GM23248 (cell line): ENCODE measurements around the gene MTSS2. TPM values are rescaled to one million over a fixed set of nuclear protein-coding genes. Genes with fewer than 3 reads are reported as not detected.

Experiments
- DNase-seq: peaks from one replicate; pipeline ENCODE4 v3.0.0-alpha.2; 2015
- H2AFZ ChIP-seq: fragments of 200-600 bp; sonication (generic); 2 replicates; pipeline ENCODE4 v1.6.1; 2016; ENCODE audit warnings: antibody characterized with exemption
- H3F3A ChIP-seq: fragments of 200-600 bp; sonication (generic); 2 replicates; pipeline ENCODE4 v1.6.1; 2016; ENCODE audit warnings: mild to moderate bottlenecking, antibody characterized with exemption, mixed run types; ENCODE audit not compliant: insufficient read depth
- H3K27ac ChIP-seq: fragments of 200-600 bp; sonication (generic); 2 replicates; pipeline ENCODE4 v1.5.1; 2016; ENCODE audit warnings: mild to moderate bottlenecking
- H3K27me3 ChIP-seq: fragments of 200-600 bp; sonication (generic); replicated peaks from 2 replicates; pipeline ENCODE4 v1.6.1; 2016; ENCODE audit warnings: mild to moderate bottlenecking; ENCODE audit not compliant: insufficient read depth
- H3K36me3 ChIP-seq: fragments of 200-600 bp; sonication (generic); 2 replicates; pipeline ENCODE4 v1.6.1; 2016; ENCODE audit warnings: low read depth, mild to moderate bottlenecking
- H3K4me1 ChIP-seq: fragments of 200-600 bp; sonication (generic); 2 replicates; pipeline ENCODE4 v1.6.1; 2016; ENCODE audit warnings: mild to moderate bottlenecking; ENCODE audit not compliant: insufficient read depth
- H3K4me2 ChIP-seq: fragments of 200-600 bp; sonication (generic); one replicate; pipeline ENCODE4 v1.6.1; 2016; ENCODE audit warnings: mild to moderate bottlenecking; ENCODE audit not compliant: unreplicated experiment
- H3K4me3 ChIP-seq: fragments of 200-600 bp; sonication (generic); 2 replicates; pipeline ENCODE4 v1.5.1; 2016; ENCODE audit warnings: mild to moderate bottlenecking
- H3K79me2 ChIP-seq: fragments of 200-600 bp; sonication (generic); 2 replicates; pipeline ENCODE4 v1.6.1; 2016; ENCODE audit warnings: mild to moderate bottlenecking; ENCODE audit not compliant: insufficient read depth
- H3K9ac ChIP-seq: fragments of 200-600 bp; sonication (generic); 2 replicates; pipeline ENCODE4 v1.6.1; 2016; ENCODE audit warnings: mild to moderate bottlenecking
- H3K9me2 ChIP-seq: fragments of 200-600 bp; sonication (generic); 2 replicates; pipeline ENCODE4 v1.6.1; 2016; ENCODE audit warnings: mixed run types, mild to moderate bottlenecking, moderate library complexity; ENCODE audit not compliant: insufficient read depth
- H3K9me3 ChIP-seq: fragments of 200-600 bp; sonication (generic); one replicate; pipeline ENCODE4 v1.6.1; 2017; ENCODE audit warnings: low read depth
- H4K20me1 ChIP-seq: fragments of 200-600 bp; sonication (generic); 2 replicates; pipeline ENCODE4 v1.6.0; 2016; ENCODE audit not compliant: insufficient read depth
- EZH2 ChIP-seq: fragments of 200-600 bp; sonication (generic); IDR thresholded peaks from 2 replicates; pipeline ENCODE4 v1.6.1; 2018; ENCODE audit warnings: antibody characterized with exemption, mild to moderate bottlenecking; ENCODE audit not compliant: insufficient read depth, poor library complexity, severe bottlenecking
- EZH2phosphoT487 ChIP-seq: fragments of 200-600 bp; sonication (generic); IDR thresholded peaks from 2 replicates; pipeline ENCODE4 v1.6.1; 2018; ENCODE audit warnings: antibody characterized with exemption, moderate library complexity, mild to moderate bottlenecking, low read depth; ENCODE audit not compliant: insufficient read depth
- WGBS, 2 experiments: methylation state at CpG; one replicate each; pipeline ENCODE4 v1.1.6; 2015 to 2017; ENCODE audit warnings: low lambda C conversion rate in 2 of 2, low coverage in 1 of 2; ENCODE audit errors: missing lambda C conversion rate in 2 of 2; 5-methylcytosine and 5-hydroxymethylcytosine counted together
- in situ Hi-C: fragments of 300-500 bp; cut with MboI; formaldehyde crosslinking; loops from 2 replicates; pipeline ENCODE4 v1.15.0; 2020
- polyA plus RNA-seq: library from polyadenylated mRNA; unstranded; fragments of >200 nt; fragmentation: Nextera tagmentation; extraction: Ambion mirVana; gene quantifications from 2 replicates; pipeline ENCODE4 v1.2.1, GENCODE V29; 2016
- total RNA-seq: library from RNA; depleted of rRNA; stranded (reverse); fragments of >200 nt; shearing (Covaris generic); gene quantifications from 2 replicates; pipeline ENCODE4 v1.2.3, GENCODE V29; 2014

The MTSS2 gene
- total and polyA plus RNA-seq, 2 experiments from 2014 or later = 0.44 to 23.7 TPM

DNA sequence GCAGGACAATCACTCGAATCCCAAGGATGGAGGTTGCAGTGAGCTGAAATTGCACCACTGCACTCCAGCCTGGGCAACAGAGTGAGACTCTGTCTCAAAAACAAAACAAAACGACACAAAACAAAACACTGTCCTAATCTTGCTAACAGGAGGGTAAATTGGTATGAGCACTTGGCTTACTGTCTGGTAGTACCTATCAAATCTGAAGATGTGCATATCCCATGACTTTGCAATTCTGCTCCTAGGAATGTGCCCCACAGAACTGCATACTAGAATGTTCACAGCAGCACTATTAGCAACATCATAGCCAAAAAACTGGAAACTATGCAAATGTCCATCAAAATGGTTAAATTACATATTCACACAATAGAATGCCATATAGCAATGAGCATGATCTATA, 15.7 kb downstream of the MTSS2 start:
- in situ Hi-C loops = no loop called here
- Histone ChIP-seq H3K27ac (no peak overlapping the region), H3K79me2 (0 out of 2 replicates have a peak, but pooled peaks cover 5% of the 10 kb centered on the region), H2AFZ (no peak overlapping the region), H3K36me3 (peaks cover 79% of the 10 kb centered on the region), H4K20me1 (no peaks in the 10 kb centered on the region), H3K9ac (no peak overlapping the region), H3F3A (no peaks in the 10 kb centered on the region), H3K4me2 (no peak overlapping the region), H3K9me2 (no peaks in the 10 kb centered on the region), H3K9me3 (no peaks in the 10 kb centered on the region), H3K4me1 (no peaks in the 10 kb centered on the region), H3K27me3 (no peaks in the 10 kb centered on the region), H3K4me3 (no peak overlapping the region)
- TF ChIP-seq EZH2 = no peak
- no peak for TF ChIP-seq EZH2phosphoT487
- no peak for DNase-seq
- WGBS, 2 experiments = 86 to 90% methylated on average over 2 of the region's 2 CpGs

DNA sequence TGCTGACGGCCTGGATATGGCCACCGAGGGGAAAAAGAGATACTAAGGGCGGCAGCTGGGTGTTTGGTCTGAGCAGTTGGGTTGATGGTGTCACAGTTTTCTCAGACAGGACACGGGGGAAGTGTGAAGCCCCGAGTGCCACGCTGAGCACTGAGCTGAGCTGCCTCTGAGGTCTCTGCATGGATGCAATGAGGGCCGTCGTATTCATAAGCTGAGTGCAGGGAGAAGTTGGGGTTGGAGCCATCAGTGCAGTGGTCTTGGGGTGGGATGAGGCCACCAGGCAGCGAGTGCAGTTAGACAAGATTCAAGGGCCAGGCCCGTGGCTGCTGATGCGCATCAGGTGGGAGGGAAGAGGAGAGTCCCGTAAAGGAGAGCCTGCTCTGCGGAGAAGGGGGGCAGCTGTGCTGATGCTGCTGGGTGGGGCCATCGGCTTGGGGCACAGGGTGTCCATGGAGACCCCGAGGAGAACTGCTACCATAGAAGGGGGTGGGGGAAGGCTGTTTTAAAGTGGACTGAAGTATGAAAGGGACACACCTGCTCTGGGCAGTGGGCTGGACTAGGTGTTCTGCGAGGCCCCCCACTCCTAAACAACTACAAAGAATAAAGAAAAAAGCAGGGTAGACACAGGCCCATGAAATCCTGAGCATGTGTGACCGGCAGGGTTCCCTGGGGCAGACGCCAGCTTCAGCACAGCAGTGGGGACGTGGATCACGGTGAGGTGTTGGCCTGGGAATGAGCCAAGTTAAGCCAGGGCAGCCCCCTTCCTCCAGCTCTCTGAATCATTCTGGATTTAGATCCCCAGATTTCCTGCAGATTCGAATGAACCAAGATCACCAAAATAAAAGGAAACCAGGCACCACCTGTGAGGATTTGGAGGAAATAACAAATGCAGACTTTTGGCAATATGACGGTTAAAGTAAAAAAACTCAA, 19.8 kb downstream of the MTSS2 start:
- H3K79me2 ChIP-seq = 0 out of 2 replicates have a peak, but pooled peaks cover 5% of the 10 kb centered on the region
- H4K20me1 ChIP-seq = no peaks in the 10 kb centered on the region
- H3K4me1 ChIP-seq = no peaks in the 10 kb centered on the region
- H3K27me3 ChIP-seq = no peaks in the 10 kb centered on the region
- peaks cover 49% of the 10 kb centered on the region for H3K36me3 ChIP-seq
- DNase-seq = no peak
- 91% methylated on average over 22 of the region's 22 CpGs for WGBS, 2 experiments
- TF ChIP-seq EZH2 (no peak), EZH2phosphoT487 (no peak)
- no peak overlapping the region for H2AFZ ChIP-seq
- H3K27ac ChIP-seq = no peak overlapping the region
- H3K4me3 ChIP-seq = no peak overlapping the region
- no peaks in the 10 kb centered on the region for H3K9me3 ChIP-seq
- no peaks in the 10 kb centered on the region for H3K9me2 ChIP-seq
- H3F3A ChIP-seq = no peaks in the 10 kb centered on the region
- in situ Hi-C loops = no loop called here
- H3K4me2 ChIP-seq = no peak overlapping the region
- H3K9ac ChIP-seq = no peak overlapping the region

DNA sequence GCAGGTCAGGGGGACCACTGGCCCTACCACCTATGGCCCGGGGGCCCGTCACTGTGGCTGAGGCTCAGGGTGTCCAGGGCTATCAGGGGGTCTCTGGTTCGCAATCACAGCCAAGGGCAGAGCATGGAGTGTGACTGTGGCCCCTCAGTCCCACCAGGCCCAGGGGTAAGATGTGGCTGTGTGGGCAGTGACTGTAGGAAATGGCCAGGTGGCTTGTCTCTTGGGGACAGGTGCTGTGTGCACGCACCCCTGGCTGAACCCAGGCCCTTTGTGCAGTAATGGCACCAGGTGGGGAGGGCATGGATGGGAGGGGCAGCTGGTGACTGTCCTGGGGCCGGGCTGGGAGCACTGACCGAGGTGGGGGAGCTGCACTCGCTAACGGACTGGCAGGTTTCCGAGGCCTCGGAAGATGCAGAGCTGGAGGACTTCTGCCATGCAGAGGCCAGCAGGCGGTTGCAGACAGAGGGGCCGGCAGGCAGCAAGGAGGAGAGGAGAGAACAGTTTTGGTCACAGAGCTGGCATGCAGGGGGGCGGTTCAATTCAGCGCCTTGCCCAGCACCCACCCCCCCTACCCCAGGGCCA, 20.6 kb downstream of the MTSS2 start:
- WGBS, 2 experiments = 94 to 97% methylated on average over 11 to 14 of the region's 14 CpGs
- Histone ChIP-seq H3K79me2 (0 out of 2 replicates have a peak, but pooled peaks cover 5% of the 10 kb centered on the region), H4K20me1 (no peaks in the 10 kb centered on the region), H3K36me3 (peaks cover 40% of the 10 kb centered on the region), H3K27me3 (no peaks in the 10 kb centered on the region), H3K4me1 (no peaks in the 10 kb centered on the region), H3K27ac (no peak overlapping the region), H3K9me2 (no peaks in the 10 kb centered on the region), H3K4me2 (no peak overlapping the region), H3K9ac (no peak overlapping the region), H3F3A (no peaks in the 10 kb centered on the region), H3K4me3 (no peak overlapping the region), H2AFZ (no peak overlapping the region), H3K9me3 (no peaks in the 10 kb centered on the region)
- no peak for TF ChIP-seq EZH2
- TF ChIP-seq EZH2phosphoT487 = no peak
- no peak for DNase-seq
- in situ Hi-C loops = no loop called here

DNA sequence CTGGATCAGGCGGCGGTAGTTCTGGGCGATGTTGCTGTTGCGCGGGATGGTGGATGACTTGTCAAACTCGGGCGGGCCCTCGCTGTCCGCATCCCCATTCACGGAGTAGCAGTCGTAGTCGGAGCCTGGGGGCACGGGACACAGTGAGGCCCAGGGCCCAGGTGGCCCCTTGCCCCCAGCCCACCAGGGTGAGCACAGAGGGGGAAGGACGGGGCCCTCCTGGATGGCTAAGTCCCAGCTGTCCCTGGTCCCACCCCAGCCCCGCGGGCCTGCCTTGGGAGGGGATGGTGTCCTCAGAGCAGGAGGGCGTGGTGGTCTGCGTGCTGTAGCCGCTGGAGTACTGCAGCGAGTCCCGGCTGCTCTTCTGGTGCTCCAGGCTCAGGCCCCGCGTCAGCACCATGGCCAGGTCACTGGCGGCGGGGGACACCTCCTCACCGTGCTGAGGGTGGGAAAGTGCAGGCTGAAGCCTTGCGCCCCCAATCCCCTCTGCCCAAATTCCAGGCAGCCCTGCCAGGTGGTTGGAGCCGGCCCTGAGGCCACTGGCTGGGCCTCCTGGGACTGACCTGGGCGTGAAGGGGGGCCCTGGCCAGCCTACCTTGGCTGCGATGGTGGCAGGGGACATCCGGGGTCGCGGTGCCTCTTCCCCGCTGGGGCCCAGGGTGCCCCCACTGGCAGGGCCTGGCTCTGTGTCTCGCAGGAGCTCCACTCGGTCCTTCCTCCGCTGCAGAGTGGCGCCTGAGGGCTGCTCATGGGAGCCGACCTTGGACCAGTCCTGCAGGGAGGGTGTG, 21.3 kb downstream of the MTSS2 start:
- Histone ChIP-seq H2AFZ (no peak overlapping the region), H3K79me2 (0 out of 2 replicates have a peak, but pooled peaks cover 4% of the 10 kb centered on the region), H3K27me3 (no peaks in the 10 kb centered on the region), H3K9ac (no peak overlapping the region), H4K20me1 (no peaks in the 10 kb centered on the region), H3K9me2 (no peaks in the 10 kb centered on the region), H3K4me3 (no peak overlapping the region), H3F3A (no peaks in the 10 kb centered on the region), H3K36me3 (peaks cover 33% of the 10 kb centered on the region), H3K27ac (no peak overlapping the region), H3K4me1 (no peaks in the 10 kb centered on the region), H3K9me3 (no peaks in the 10 kb centered on the region), H3K4me2 (no peak overlapping the region)
- no peak for DNase-seq
- WGBS, 2 experiments = 87 to 90% methylated on average over 33 to 39 of the region's 39 CpGs
- in situ Hi-C loops = no loop called here
- TF ChIP-seq EZH2 = no peak
- no peak for TF ChIP-seq EZH2phosphoT487
